ENCODE results near the gene STYXL1. TPM values are rescaled to one million over a fixed set of nuclear protein-coding genes. Genes with fewer than 3 reads are reported as not detected.

STYXL1 gene
- 28.0 and 30.2 TPM in 2 replicates for total RNA-seq

GRCh38 chr7:76047811-76048667 lies at the start of gene STYXL1, which contains the start of gene MDH2:
Gene STYXL1 (minus strand): TSS chr7:76048000. CDS start chr7:76030523, 17,477 bp downstream.
Gene MDH2 (plus strand): TSS chr7:76048106. CDS start chr7:76048161, 55 bp downstream.

GRCh38 chr7:75994388-75995051 lies 53.3 kb downstream of the STYXL1 start, which contains the start of gene TMEM120A:
Gene TMEM120A (minus strand): TSS chr7:75994595. CDS start chr7:75994570, 25 bp downstream.

Other genes with a start within 250 kb of the STYXL1 start
- not detected in 2 replicates for gene CCL24, start 234.2 kb downstream of the STYXL1 start, total RNA-seq
- 24.1 and 26.7 TPM in 2 replicates for gene RHBDD2, start 169.0 kb downstream of the STYXL1 start, total RNA-seq
- 81.1 and 89.7 TPM in 2 replicates for gene POR, start 132.8 kb downstream of the STYXL1 start, total RNA-seq
- 9.8 and 15.7 TPM in 2 replicates for gene TMEM120A, start 53.4 kb downstream of the STYXL1 start, total RNA-seq
- 70.6 and 77.2 TPM in 2 replicates for gene MDH2, start 106 bp upstream of the STYXL1 start, total RNA-seq
- 6.8 and 7.9 TPM in 2 replicates for gene SRRM3, start 153.9 kb upstream of the STYXL1 start, total RNA-seq